Fibroblast of lung (primary cell): ENCODE measurements around the gene C16orf74. TPM values are rescaled to one million over a fixed set of nuclear protein-coding genes. Genes with fewer than 3 reads are reported as not detected.

Experiments used
- DNase-seq, 2 donors: peaks; one replicate each; pipeline versions ENCODE4 v3.0.0 to v3.0.0-alpha.2; 2010; ENCODE audit warnings: low read depth in 2 of 2
- H2AFZ ChIP-seq: 2 replicates; pipeline ENCODE4 v1.5.1; 2012; ENCODE audit warnings: low read length, control low read depth, inconsistent platforms
- H3K27ac ChIP-seq: 2 replicates; pipeline ENCODE4 v1.5.1; 2011; ENCODE audit warnings: low read length, control low read depth; ENCODE audit not compliant: insufficient read depth
- H3K27me3 ChIP-seq: 2 replicates; pipeline ENCODE4 v1.5.1; 2011; ENCODE audit warnings: mild to moderate bottlenecking, low read length; ENCODE audit not compliant: control insufficient read depth, insufficient read depth
- H3K36me3 ChIP-seq: 2 replicates; pipeline ENCODE4 v1.5.1; 2011; ENCODE audit warnings: low read length; ENCODE audit not compliant: control insufficient read depth, insufficient read depth
- H3K4me1 ChIP-seq: 2 replicates; pipeline ENCODE4 v1.5.1; 2011; ENCODE audit warnings: low read length; ENCODE audit not compliant: control insufficient read depth, insufficient read depth; ENCODE audit errors: extremely low read depth
- H3K4me2 ChIP-seq: 2 replicates; pipeline ENCODE4 v1.5.1; 2011; ENCODE audit warnings: low read length, control low read depth; ENCODE audit not compliant: insufficient read depth; ENCODE audit errors: extremely low read depth
- H3K4me3 ChIP-seq, 4 experiments: fragments of 200-600 bp in 1 of 4; sonication (generic) in 1 of 4; replicated peaks in 1 of 4; 2 replicates each; pipeline ENCODE4 v1.5.1; 2011 to 2016; ENCODE audit warnings: low read length in 4 of 4, low read depth in 3 of 4, mild to moderate bottlenecking in 3 of 4, control low read depth in 2 of 4, inconsistent platforms in 1 of 4, mixed read lengths in 1 of 4; ENCODE audit not compliant: insufficient read depth in 1 of 4; ENCODE audit errors: control extremely low read depth in 1 of 4
- H3K79me2 ChIP-seq: 2 replicates; pipeline ENCODE4 v1.5.1; 2012; ENCODE audit warnings: mild to moderate bottlenecking, low read length, inconsistent platforms; ENCODE audit not compliant: control insufficient read depth, insufficient read depth
- H3K9ac ChIP-seq: 2 replicates; pipeline ENCODE4 v1.5.1; 2011; ENCODE audit warnings: mild to moderate bottlenecking, low read length, control low read depth; ENCODE audit not compliant: insufficient read depth
- H3K9me3 ChIP-seq: 2 replicates; pipeline ENCODE4 v1.5.1; 2012; ENCODE audit warnings: low read depth, low read length; ENCODE audit not compliant: control insufficient read depth, insufficient read depth
- H4K20me1 ChIP-seq: 2 replicates; pipeline ENCODE4 v1.5.1; 2011; ENCODE audit warnings: low read length; ENCODE audit not compliant: control insufficient read depth, insufficient read depth; ENCODE audit errors: extremely low read depth
- EZH2 ChIP-seq: IDR thresholded peaks from 2 replicates; pipeline ENCODE4 v1.5.1; 2012; ENCODE audit warnings: low read length, control low read depth, mild to moderate bottlenecking; ENCODE audit errors: missing control alignments
- polyA plus RNA-seq, 2 donors: library from polyadenylated mRNA; depleted of rRNA in 1 of 2; stranded (reverse) in 1 of 2; unstranded in 1 of 2; fragments of >200 nt; gene quantifications; 2 replicates each; pipeline ENCODE4 v1.2.1, GENCODE V29; 2011 to 2012; ENCODE audit warnings: missing spikeins in 1 of 2
- total RNA-seq: library from RNA; depleted of rRNA; stranded (reverse); fragments of >200 nt; gene quantifications from 2 replicates; pipeline ENCODE4 v1.2.1, GENCODE V29; 2014
- TF ChIP-seq, protein P1 (sequence below), 2 donors: IDR thresholded peaks in 1 of 2; conservative IDR thresholded peaks in 1 of 2; 1 replicate in 1 of 2; 2 replicates in 1 of 2; pipeline ENCODE4 v1.5.1; 2011 to 2012; ENCODE audit warnings: low read length in 2 of 2, control low read depth in 1 of 2, inconsistent platforms in 1 of 2, low read depth in 1 of 2, mild to moderate bottlenecking in 1 of 2

C16orf74 gene
- total and polyA plus RNA-seq, 2 donors (not counting 1 experiment from before 2014, with no cell fraction given), result 4.6 to 6.4 TPM

DNA sequence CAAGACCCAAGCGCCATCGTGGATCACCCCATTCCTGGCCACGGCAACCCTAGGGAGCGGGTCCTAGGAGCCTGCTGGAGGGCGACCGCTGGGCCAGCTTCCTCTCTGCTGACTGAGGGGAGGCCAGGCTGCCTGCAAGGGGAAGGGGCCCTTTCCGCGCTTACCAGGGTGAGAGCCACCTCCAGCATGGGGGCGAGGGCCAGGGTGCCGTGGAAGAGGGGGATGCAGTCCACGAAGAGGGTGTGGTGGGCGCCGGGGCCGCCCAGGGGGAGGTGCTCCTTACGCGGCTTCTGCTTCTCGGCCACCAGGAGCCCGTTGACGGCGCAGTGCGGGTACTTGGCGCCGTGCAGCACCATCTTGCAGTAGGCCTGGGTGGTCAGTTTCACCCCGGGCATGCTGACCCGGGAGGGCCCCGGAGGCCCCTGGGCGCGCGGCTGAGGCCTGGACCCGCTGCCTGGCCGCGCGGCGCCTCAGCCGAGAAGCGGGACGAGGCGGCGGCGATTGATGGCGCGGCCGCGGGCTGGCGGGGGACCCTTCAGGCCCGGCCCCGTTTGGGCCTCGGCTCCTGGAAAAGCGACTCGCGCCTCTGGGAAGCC, 48.1 kb upstream of the C16orf74 start:
- peak; percentile 17 to 44 for DNase-seq

DNA sequence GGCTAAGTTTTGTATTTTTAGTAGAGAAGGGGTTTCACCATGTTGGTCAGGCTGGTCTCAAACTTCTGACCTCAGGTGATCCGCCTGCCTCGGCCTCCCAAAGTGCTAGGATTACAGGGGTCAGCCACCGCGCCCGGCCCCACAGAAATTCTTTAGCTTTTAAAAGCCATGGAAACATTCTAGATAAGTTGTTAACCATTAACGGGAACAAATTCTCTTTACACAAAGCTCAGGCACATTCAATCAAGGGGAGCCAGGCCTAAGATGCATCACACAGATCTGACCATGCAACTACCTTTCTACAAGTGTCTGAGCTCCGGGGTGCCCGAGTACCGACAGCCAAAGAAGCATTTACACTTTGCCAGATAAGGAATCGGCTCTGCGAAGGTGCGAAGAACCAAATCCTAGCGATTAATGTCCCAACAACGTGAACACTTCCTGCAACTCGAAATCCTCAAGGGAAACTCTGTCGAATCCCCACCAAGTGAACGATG, 47.4 kb upstream of the C16orf74 start:
- Histone ChIP-seq H3K27ac (peak overlapping the region; percentile 78), H3K27me3 (no peaks in the 10 kb centered on the region), H3K4me1 (peaks cover 3% of the 10 kb centered on the region), H3K4me2 (peak overlapping the region; percentile 96), H3K4me3 (peak overlapping the region; percentile 73 to 98 (median 85)), H4K20me1 (no peaks in the 10 kb centered on the region), H3K9ac (peak overlapping the region; percentile 85), H3K79me2 (peaks cover 82% of the 10 kb centered on the region), H3K36me3 (peaks cover 20% of the 10 kb centered on the region), H3K9me3 (no peaks in the 10 kb centered on the region), H2AFZ (no peak overlapping the region)
- TF ChIP-seq, protein P1, sequence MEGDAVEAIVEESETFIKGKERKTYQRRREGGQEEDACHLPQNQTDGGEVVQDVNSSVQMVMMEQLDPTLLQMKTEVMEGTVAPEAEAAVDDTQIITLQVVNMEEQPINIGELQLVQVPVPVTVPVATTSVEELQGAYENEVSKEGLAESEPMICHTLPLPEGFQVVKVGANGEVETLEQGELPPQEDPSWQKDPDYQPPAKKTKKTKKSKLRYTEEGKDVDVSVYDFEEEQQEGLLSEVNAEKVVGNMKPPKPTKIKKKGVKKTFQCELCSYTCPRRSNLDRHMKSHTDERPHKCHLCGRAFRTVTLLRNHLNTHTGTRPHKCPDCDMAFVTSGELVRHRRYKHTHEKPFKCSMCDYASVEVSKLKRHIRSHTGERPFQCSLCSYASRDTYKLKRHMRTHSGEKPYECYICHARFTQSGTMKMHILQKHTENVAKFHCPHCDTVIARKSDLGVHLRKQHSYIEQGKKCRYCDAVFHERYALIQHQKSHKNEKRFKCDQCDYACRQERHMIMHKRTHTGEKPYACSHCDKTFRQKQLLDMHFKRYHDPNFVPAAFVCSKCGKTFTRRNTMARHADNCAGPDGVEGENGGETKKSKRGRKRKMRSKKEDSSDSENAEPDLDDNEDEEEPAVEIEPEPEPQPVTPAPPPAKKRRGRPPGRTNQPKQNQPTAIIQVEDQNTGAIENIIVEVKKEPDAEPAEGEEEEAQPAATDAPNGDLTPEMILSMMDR (conservative IDR thresholded peaks at IDR 0.05 in 1 of 2, IDR thresholded peaks at IDR 0.05 in 1 of 2; ENCODE audit: low read depth in 1 of 2, low read length in 2 of 2), result no peak
- TF ChIP-seq EZH2, result no peak
- DNase-seq, result no peak

More for the DNA sequence above, 48.1 kb upstream of the C16orf74 start:
- Histone ChIP-seq H3K36me3 (peaks cover 25% of the 10 kb centered on the region), H2AFZ (no peak overlapping the region), H3K27ac (peak overlapping the region; percentile 78), H3K79me2 (peaks cover 77% of the 10 kb centered on the region), H3K4me3 (peak overlapping the region; percentile 73 to 98 (median 85)), H3K9me3 (no peaks in the 10 kb centered on the region), H3K27me3 (no peaks in the 10 kb centered on the region), H3K9ac (peak overlapping the region; percentile 85), H3K4me2 (peak overlapping the region; percentile 96), H4K20me1 (no peaks in the 10 kb centered on the region), H3K4me1 (peaks cover 3% of the 10 kb centered on the region)
- TF ChIP-seq EZH2, result no peak

DNA sequence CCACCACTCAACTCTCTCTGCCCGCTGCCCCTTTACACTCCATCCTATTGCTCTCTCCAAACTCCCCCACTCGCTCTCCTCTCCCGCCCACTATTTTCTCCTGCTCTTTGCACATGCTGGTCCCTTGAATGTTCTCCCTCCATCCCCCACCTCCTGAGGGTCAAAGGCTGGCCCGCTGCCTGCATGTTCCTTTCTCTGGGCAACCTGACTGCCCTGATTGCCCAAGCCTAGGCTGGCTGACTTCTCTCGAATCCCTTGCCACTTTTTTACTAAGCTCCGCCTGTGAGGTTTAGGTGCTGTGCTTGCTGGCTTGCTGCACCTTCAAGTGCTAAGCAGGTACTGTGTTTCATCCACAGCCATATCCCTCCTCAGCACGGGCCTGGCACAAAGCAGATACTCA, 45.7 kb upstream of the C16orf74 start:
- no peak overlapping the region for H3K9ac ChIP-seq
- no peaks in the 10 kb centered on the region for H3K9me3 ChIP-seq
- TF ChIP-seq, protein P1 (conservative IDR thresholded peaks at IDR 0.05 in 1 of 2, IDR thresholded peaks at IDR 0.05 in 1 of 2; ENCODE audit: low read depth in 1 of 2, low read length in 2 of 2), result no peak
- no peak for TF ChIP-seq EZH2
- H3K27ac ChIP-seq, result no peak overlapping the region
- H3K36me3 ChIP-seq, result peaks cover 21% of the 10 kb centered on the region
- H4K20me1 ChIP-seq, result no peaks in the 10 kb centered on the region
- H3K79me2 ChIP-seq, result peaks cover 95% of the 10 kb centered on the region
- no peaks in the 10 kb centered on the region for H3K27me3 ChIP-seq
- H3K4me2 ChIP-seq, result no peak overlapping the region
- peaks cover 3% of the 10 kb centered on the region for H3K4me1 ChIP-seq
- no peak for DNase-seq
- H2AFZ ChIP-seq, result no peak overlapping the region
- H3K4me3 ChIP-seq, result no peak overlapping the region
